GM12878 (cell line): Measurements from ENCODE around the gene RORB.

Experiments used
- CTCF ChIP-seq, 3 experiments: IDR thresholded peaks in 2 of 3; conservative IDR thresholded peaks in 1 of 3; 2 replicates each; pipeline ENCODE4 v1.5.1; 2011; ENCODE audit warnings: low read depth in 3 of 3, low read length in 3 of 3, mild to moderate bottlenecking in 3 of 3, control low read depth in 2 of 3, moderate library complexity in 2 of 3, inconsistent platforms in 1 of 3, mixed read lengths in 1 of 3; ENCODE audit not compliant: control insufficient read depth in 2 of 3, insufficient read depth in 1 of 3; ENCODE audit errors: extremely low read depth in 1 of 3
- CUX1 ChIP-seq: IDR thresholded peaks from 2 replicates; pipeline ENCODE4 v1.6.1; 2012; ENCODE audit warnings: improper control_type of control experiment, low read depth, low read length; ENCODE audit not compliant: insufficient replicate concordance
- EZH2 ChIP-seq: IDR thresholded peaks from 2 replicates; pipeline ENCODE4 v1.6.1; 2012; ENCODE audit warnings: low read depth, mild to moderate bottlenecking, control low read depth, inconsistent platforms, low read length, borderline replicate concordance; ENCODE audit not compliant: control insufficient read depth
- IKZF2 ChIP-seq, 2 experiments: fragments of 450-650 bp; IDR thresholded peaks; 2 replicates each; pipeline ENCODE4 v1.6.1; 2017; ENCODE audit warnings: mild to moderate bottlenecking in 2 of 2, moderate library complexity in 2 of 2
- NR2C2 ChIP-seq: IDR thresholded peaks from 2 replicates; pipeline ENCODE4 v1.6.1; 2011; ENCODE audit warnings: borderline replicate concordance, low read depth; ENCODE audit not compliant: control insufficient read depth, insufficient read length
- POLR2A ChIP-seq: IDR thresholded peaks from 2 replicates; pipeline ENCODE4 v1.6.1; 2011; ENCODE audit warnings: low read depth, mild to moderate bottlenecking, low read length
- POLR2AphosphoS5 ChIP-seq: IDR thresholded peaks from 2 replicates; pipeline ENCODE4 v1.6.1; 2011; ENCODE audit warnings: mild to moderate bottlenecking, low read length, inconsistent platforms
- RAD21 ChIP-seq: IDR thresholded peaks from 2 replicates; pipeline ENCODE4 v1.6.1; 2011; ENCODE audit warnings: mild to moderate bottlenecking, low read depth, low read length, moderate library complexity; ENCODE audit not compliant: insufficient read depth
- RCOR1 ChIP-seq: conservative IDR thresholded peaks from 2 replicates; pipeline ENCODE4 v1.6.1; 2012; ENCODE audit warnings: low read depth, low read length, improper control_type of control experiment
- SMAD1 ChIP-seq: fragments of 450-650 bp; IDR thresholded peaks from 2 replicates; pipeline ENCODE4 v1.6.1; 2018; ENCODE audit warnings: mild to moderate bottlenecking, low read depth; ENCODE audit not compliant: partially characterized antibody
- SMC3 ChIP-seq: IDR thresholded peaks from 2 replicates; pipeline ENCODE4 v1.6.1; 2011; ENCODE audit warnings: low read length, improper control_type of control experiment, borderline replicate concordance
- TARDBP ChIP-seq: IDR thresholded peaks from 2 replicates; pipeline ENCODE4 v1.6.1; 2016; ENCODE audit warnings: borderline replicate concordance

GRCh38 chr9:74555565-74555964, 58.4 kb downstream of the RORB start:
- no peak for TF ChIP-seq EZH2
- TF ChIP-seq SMAD1 = no peak
- no peak for TF ChIP-seq POLR2AphosphoS5
- no peak for TF ChIP-seq IKZF2 (IDR thresholded peaks at IDR 0.05)
- no peak for TF ChIP-seq RAD21
- no peak for TF ChIP-seq POLR2A
- TF ChIP-seq RCOR1 = no peak
- TF ChIP-seq SMC3 = no peak
- TF ChIP-seq CTCF (IDR thresholded peaks at IDR 0.05 in 2 of 3, conservative IDR thresholded peaks at IDR 0.05 in 1 of 3; ENCODE audit: control insufficient read depth in 2 of 3, extremely low read depth in 1 of 3, insufficient read depth in 1 of 3, low read depth in 3 of 3, low read length in 3 of 3) = no peak
- no peak for TF ChIP-seq CUX1
- no peak for TF ChIP-seq TARDBP
- TF ChIP-seq NR2C2 = no peak
